Neural progenitor cell (in vitro differentiated cells): ENCODE measurements around the gene RAB17. TPM values are rescaled to one million over a fixed set of nuclear protein-coding genes. Genes with fewer than 3 reads are reported as not detected.

Experiments
- DNase-seq: peaks from one replicate; pipeline ENCODE4 v3.0.0-alpha.2; 2016; ENCODE audit warnings: low spot score
- H2AFZ ChIP-seq: fragments of 200-600 bp; sonication (generic); replicated peaks from 2 replicates; pipeline ENCODE4 v1.6.1; 2016; ENCODE audit warnings: antibody characterized with exemption
- H3F3A ChIP-seq: fragments of 200-600 bp; sonication (generic); 2 replicates; pipeline ENCODE4 v1.6.1; 2016; ENCODE audit warnings: antibody characterized with exemption, low read depth
- H3K27ac ChIP-seq: fragments of 200-600 bp; sonication (generic); 2 replicates; pipeline ENCODE4 v1.5.1; 2016; ENCODE audit warnings: mild to moderate bottlenecking
- H3K27me3 ChIP-seq: fragments of 200-600 bp; sonication (generic); 2 replicates; pipeline ENCODE4 v1.6.1; 2016; ENCODE audit warnings: mild to moderate bottlenecking, moderate library complexity
- H3K36me3 ChIP-seq: fragments of 200-600 bp; sonication (generic); 2 replicates; pipeline ENCODE4 v1.5.1; 2016
- H3K4me1 ChIP-seq: fragments of 200-600 bp; sonication (generic); 2 replicates; pipeline ENCODE4 v1.6.1; 2016; ENCODE audit warnings: mixed run types
- H3K4me2 ChIP-seq: fragments of 200-600 bp; sonication (generic); 2 replicates; pipeline ENCODE4 v1.6.1; 2016
- H3K4me3 ChIP-seq: fragments of 200-600 bp; sonication (generic); 2 replicates; pipeline ENCODE4 v1.5.1; 2016
- H3K79me2 ChIP-seq: fragments of 200-600 bp; sonication (generic); 2 replicates; pipeline ENCODE4 v1.6.1; 2016; ENCODE audit warnings: low read depth
- H3K9ac ChIP-seq: fragments of 200-600 bp; sonication (generic); 2 replicates; pipeline ENCODE4 v1.6.1; 2016
- H3K9me3 ChIP-seq: fragments of 200-600 bp; sonication (generic); 2 replicates; pipeline ENCODE4 v1.5.1; 2016; ENCODE audit warnings: low read depth
- H4K20me1 ChIP-seq: fragments of 200-600 bp; sonication (generic); 2 replicates; pipeline ENCODE4 v1.6.1; 2016; ENCODE audit warnings: low read depth
- H3K27ac Mint-ChIP-seq: 3 replicates; pipeline ENCODE4 v1.8.0; 2021; ENCODE audit warnings: mixed read lengths
- H3K27me3 Mint-ChIP-seq: 2 replicates; pipeline ENCODE4 v1.8.0; 2022; ENCODE audit warnings: low read depth, mild to moderate bottlenecking, inconsistent platforms, moderate library complexity, mixed read lengths; ENCODE audit not compliant: insufficient read depth
- H3K36me3 Mint-ChIP-seq: 3 replicates; pipeline ENCODE4 v1.8.0; 2021; ENCODE audit warnings: mixed read lengths
- H3K4me1 Mint-ChIP-seq: 3 replicates; pipeline ENCODE4 v1.8.0; 2021; ENCODE audit warnings: mixed read lengths
- H3K4me3 Mint-ChIP-seq: 3 replicates; pipeline ENCODE4 v1.8.0; 2021; ENCODE audit warnings: mild to moderate bottlenecking, moderate library complexity, mixed read lengths
- H3K9me3 Mint-ChIP-seq: 3 replicates; pipeline ENCODE4 v1.8.0; 2020; ENCODE audit warnings: mixed read lengths
- CTCF ChIP-seq: fragments of 200-600 bp; sonication (generic); IDR thresholded peaks from 2 replicates; pipeline ENCODE4 v1.5.1; 2017; ENCODE audit warnings: antibody characterized with exemption, mild to moderate bottlenecking
- EZH2 ChIP-seq: fragments of 200-600 bp; sonication (generic); IDR thresholded peaks from 2 replicates; pipeline ENCODE4 v1.6.1; 2017; ENCODE audit warnings: antibody characterized with exemption, mild to moderate bottlenecking, moderate library complexity
- EZH2phosphoT487 ChIP-seq: fragments of 200-600 bp; sonication (generic); IDR thresholded peaks from 2 replicates; pipeline ENCODE4 v1.6.1; 2017; ENCODE audit warnings: antibody characterized with exemption
- total RNA-seq: library from RNA; depleted of rRNA; stranded (reverse); fragments of >200 nt; gene quantifications from 2 replicates; pipeline ENCODE4 v1.2.3, GENCODE V29; 2015; ENCODE audit warnings: low replicate concordance

RAB17 gene
- total RNA-seq, 1 donor from 2014 or later = not detected

GRCh38 chr2:237566401-237567235 is 23.9 kb downstream of the RAB17 start, which contains the start of gene PRLH:
Gene PRLH, plus strand, starts transcription at chr2:237566574. Its CDS starts 0 bp downstream, at chr2:237566574.
- TF ChIP-seq EZH2 (no peak), EZH2phosphoT487 (no peak), CTCF (no peak)
- no peak within 1 kb of the TSS for H2AFZ ChIP-seq
- H3K27me3 ChIP-seq = no peaks in the 10 kb centered on the region
- H3K9me3 Mint-ChIP-seq = no peaks in the 10 kb centered on the region
- H3K27ac Mint-ChIP-seq = no peak within 1 kb of the TSS
- no peaks in the 10 kb centered on the region for H3K36me3 Mint-ChIP-seq
- no peak within 1 kb of the TSS for H3K27ac ChIP-seq
- H3K36me3 ChIP-seq = no peaks in the 10 kb centered on the region
- H3K9me3 ChIP-seq = no peaks in the 10 kb centered on the region
- no peak within 1 kb of the TSS for H3K4me3 Mint-ChIP-seq
- peaks cover 3% of the 10 kb centered on the region for H3F3A ChIP-seq
- peaks cover 3% of the 10 kb centered on the region for H3K27me3 Mint-ChIP-seq
- H3K4me1 Mint-ChIP-seq = peaks cover under 1% of the 10 kb centered on the region
- H3K4me1 ChIP-seq = no peaks in the 10 kb centered on the region
- H3K79me2 ChIP-seq = no peaks in the 10 kb centered on the region
- no peak within 1 kb of the TSS for H3K9ac ChIP-seq
- no peak for DNase-seq
- H3K4me2 ChIP-seq = no peak within 1 kb of the TSS
- peaks cover 4% of the 10 kb centered on the region for H4K20me1 ChIP-seq
- H3K4me3 ChIP-seq = no peak within 1 kb of the TSS

- no peaks in the 10 kb centered on the region for H3K27me3 ChIP-seq
- H3K4me1 ChIP-seq = no peaks in the 10 kb centered on the region
- no peaks in the 10 kb centered on the region for H3K9me3 ChIP-seq
- no peaks in the 10 kb centered on the region for H3K79me2 ChIP-seq
- no peak for DNase-seq
- H2AFZ ChIP-seq = no peak overlapping the region
- H3K4me3 Mint-ChIP-seq = no peak overlapping the region
- peaks cover 4% of the 10 kb centered on the region for H4K20me1 ChIP-seq
- H3K4me1 Mint-ChIP-seq = no peaks in the 10 kb centered on the region
- H3K9ac ChIP-seq = no peak overlapping the region
- no peaks in the 10 kb centered on the region for H3K36me3 ChIP-seq
- H3K4me2 ChIP-seq = no peak overlapping the region
- H3F3A ChIP-seq = peaks cover 3% of the 10 kb centered on the region
- H3K27ac ChIP-seq = no peak overlapping the region
- H3K9me3 Mint-ChIP-seq = no peaks in the 10 kb centered on the region
- H3K36me3 Mint-ChIP-seq = no peaks in the 10 kb centered on the region
- H3K27ac Mint-ChIP-seq = no peak overlapping the region
- no peak for TF ChIP-seq EZH2
- TF ChIP-seq CTCF = no peak
- TF ChIP-seq EZH2phosphoT487 = no peak
- no peak overlapping the region for H3K4me3 ChIP-seq
- H3K27me3 Mint-ChIP-seq = peaks cover 3% of the 10 kb centered on the region
Observed at GRCh38 chr2:237565974-237566373, 24.6 kb downstream of the RAB17 start.

GRCh38 chr2:237564526-237565131 is 25.9 kb downstream of the RAB17 start:
- Mint-ChIP-seq H3K27ac (no peak overlapping the region), H3K36me3 (no peaks in the 10 kb centered on the region), H3K4me3 (no peak overlapping the region), H3K4me1 (no peaks in the 10 kb centered on the region), H3K9me3 (no peaks in the 10 kb centered on the region), H3K27me3 (peaks cover 3% of the 10 kb centered on the region)
- DNase-seq = no peak
- H3K9me3 ChIP-seq = no peaks in the 10 kb centered on the region
- H3K27me3 ChIP-seq = no peaks in the 10 kb centered on the region
- no peak for TF ChIP-seq EZH2phosphoT487
- TF ChIP-seq EZH2 = no peak
- no peak for TF ChIP-seq CTCF
- H3K4me3 ChIP-seq = no peak overlapping the region
- no peak overlapping the region for H2AFZ ChIP-seq
- H3K79me2 ChIP-seq = no peaks in the 10 kb centered on the region
- H4K20me1 ChIP-seq = peaks cover 4% of the 10 kb centered on the region
- H3K4me1 ChIP-seq = no peaks in the 10 kb centered on the region
- no peak overlapping the region for H3K9ac ChIP-seq
- no peak overlapping the region for H3K4me2 ChIP-seq
- H3F3A ChIP-seq = peaks cover 3% of the 10 kb centered on the region
- H3K27ac ChIP-seq = no peak overlapping the region
- H3K36me3 ChIP-seq = no peaks in the 10 kb centered on the region
